SH-SY5Y (cell line): ENCODE measurements around the gene DEFB121.

ENCODE experiments used
- GATA2 ChIP-seq: IDR thresholded peaks from 2 replicates; pipeline ENCODE4 v1.6.1; 2011; ENCODE audit warnings: mild to moderate bottlenecking, low read depth, low read length
- GATA3 ChIP-seq: IDR thresholded peaks from 2 replicates; pipeline ENCODE4 v1.6.1; 2011; ENCODE audit warnings: low read depth, mild to moderate bottlenecking, low read length, moderate library complexity

- no peak for TF ChIP-seq GATA3
- no peak for TF ChIP-seq GATA2
Observed at GRCh38 chr20:31394900-31395299, 11.1 kb downstream of the DEFB121 start.
